ENCODE results near the gene PPP3R2.
"Not testable (repeated sequence)": the region's sequence is repeated elsewhere in the genome, so short reads cannot be mapped to it uniquely, and the experiment has no call there.

PPP3R2 gene

DNA sequence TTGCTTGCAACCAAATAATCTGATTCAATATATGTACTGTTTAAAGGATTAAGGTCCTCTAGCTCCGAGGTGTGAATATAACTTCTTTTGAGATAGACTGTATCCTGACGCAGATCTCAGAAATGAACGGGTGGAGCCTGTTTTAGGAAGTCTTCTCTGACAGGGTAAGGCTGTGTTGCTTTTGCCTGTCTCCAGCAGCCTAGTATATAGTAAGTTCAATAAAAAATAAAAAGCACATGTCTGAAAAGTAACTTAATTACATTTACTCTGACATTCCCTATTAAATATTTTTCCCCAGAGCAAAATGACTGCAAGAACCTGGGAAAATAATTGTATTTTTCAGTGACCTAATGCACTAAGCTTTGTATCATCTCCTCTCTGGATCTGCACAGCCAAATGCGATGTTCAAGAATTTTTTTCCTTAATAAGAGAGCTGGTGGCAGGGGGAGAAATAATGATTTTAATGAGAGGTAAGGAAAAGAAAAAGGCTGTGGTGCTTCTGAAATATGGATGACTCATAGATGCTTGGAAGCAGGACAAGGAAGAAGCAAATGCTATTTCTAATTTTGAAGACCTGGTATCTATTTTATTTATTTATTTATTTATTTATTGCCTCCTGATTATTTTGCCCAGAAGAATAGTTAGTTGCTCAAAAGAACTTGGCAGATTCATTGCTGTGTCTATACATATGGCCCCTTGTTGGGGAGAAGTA is 7.3 kb downstream of the PPP3R2 start:
- no peak for DNase-seq

DNA sequence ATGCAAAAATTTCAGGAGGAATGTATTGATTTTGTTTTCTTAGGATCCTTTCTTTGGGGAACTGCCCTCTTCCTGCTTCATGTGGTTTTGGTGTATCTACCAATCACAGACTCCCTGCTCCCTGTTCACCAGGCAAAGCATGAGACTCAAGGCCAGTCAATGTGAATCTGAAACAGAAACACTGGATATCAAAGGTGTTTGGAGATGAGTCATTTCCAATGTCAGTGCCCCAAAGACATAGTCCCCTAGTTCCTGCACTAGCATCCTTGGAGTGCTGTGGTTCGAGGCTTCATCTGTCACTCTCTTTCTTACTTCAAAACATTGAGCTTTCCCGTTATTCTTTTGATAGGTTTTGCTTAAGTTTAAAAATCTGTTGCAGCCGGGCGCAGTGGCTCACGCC is 8.1 kb downstream of the PPP3R2 start:
- DNase-seq, result no peak

DNA sequence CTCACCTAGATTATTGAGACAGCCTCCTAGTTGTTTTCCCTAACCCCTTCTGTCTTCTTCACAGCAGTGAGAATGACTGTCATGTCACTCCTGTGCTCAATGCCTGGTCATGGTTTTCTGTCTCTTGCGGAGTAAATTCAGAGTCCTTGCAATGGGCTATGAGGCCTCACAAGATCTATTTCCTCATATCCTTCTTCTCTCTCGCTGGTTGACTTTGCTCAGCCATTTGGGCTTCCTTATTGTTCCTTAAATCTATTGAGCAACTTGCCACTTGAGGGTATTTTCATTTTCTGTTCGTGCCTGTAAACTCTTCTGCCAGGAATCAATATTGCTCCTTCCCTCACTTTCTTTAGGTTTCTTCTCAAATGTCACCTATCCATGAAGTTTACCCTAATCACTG is 9.0 kb downstream of the PPP3R2 start:
- no peak for DNase-seq

DNA sequence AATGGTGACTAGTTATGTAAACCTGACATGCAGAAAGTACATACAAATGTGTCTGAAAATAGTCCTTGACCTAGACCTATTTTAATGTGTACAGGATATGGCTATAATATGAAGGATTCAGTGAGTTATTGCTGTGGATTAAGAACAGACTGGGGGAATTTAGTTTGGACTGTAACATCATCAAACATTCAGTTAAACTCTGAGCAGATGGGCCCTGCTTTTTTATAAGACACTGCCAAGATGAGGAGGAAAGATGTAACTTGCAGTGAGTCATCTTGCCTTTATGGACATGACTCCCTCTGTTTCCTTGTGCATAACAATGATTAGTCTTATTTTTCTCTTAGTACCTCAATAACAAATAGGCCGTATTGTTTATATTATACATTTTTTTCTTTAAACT is 12.2 kb downstream of the PPP3R2 start:
- DNase-seq, result no peak

DNA sequence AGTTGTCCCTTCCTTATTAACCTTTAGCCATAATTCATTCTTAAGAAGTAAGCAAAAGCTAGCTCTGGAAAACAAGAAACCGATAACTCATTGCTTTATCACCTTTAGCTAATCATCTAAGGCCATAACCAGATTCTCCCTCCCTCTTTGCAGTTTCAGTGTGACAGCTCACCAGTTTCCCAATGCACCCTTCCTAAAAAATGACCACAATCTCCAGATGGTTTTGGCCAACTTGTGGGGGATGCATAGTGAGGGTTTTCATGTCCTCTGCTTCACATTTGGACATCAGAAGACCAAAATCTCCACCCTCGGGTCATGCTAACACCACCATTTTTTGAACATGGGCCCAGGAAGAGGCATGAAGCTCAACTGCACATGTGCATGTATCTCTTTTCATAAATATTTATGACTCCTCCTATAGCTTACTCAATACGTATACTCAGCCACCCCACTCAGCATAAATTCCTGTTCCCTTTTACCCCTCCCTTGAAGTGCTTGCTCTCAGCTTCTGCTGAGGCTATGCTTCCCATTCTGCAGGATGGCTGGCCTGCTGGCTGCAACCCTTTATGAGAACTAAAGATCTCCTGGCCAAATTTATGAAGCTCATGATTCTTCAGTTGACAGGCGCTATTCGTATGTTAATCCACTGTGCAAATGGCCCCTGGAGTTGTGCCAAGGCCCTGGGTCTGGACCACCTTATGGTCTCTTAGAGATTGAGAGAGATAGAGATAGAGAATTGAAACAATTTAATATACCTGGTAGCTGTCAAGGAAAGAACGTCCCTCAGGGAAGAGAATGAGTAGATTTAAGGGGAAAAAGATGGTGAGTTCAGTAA is 14.8 kb downstream of the PPP3R2 start:
- no peak for DNase-seq

DNA sequence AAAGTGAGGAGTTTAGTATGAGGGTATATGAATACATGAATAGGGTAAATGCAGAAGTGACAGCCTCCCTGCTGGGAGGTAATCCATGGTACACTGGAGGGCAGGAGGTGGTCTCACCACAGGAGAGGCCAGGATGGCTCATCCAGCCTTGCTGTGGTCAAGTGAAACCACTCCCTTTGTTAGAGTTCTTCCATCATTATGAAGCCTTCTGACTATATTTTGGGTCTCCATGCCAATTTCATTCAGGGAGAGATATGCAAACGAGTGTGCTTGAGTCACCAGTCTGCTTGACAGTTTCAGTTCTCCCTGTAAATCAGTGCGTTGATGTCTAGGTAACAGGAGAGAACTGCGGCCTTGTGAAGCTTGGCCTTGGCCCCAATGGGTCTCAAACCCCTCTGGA is 16.4 kb downstream of the PPP3R2 start:
- no peak for DNase-seq

DNA sequence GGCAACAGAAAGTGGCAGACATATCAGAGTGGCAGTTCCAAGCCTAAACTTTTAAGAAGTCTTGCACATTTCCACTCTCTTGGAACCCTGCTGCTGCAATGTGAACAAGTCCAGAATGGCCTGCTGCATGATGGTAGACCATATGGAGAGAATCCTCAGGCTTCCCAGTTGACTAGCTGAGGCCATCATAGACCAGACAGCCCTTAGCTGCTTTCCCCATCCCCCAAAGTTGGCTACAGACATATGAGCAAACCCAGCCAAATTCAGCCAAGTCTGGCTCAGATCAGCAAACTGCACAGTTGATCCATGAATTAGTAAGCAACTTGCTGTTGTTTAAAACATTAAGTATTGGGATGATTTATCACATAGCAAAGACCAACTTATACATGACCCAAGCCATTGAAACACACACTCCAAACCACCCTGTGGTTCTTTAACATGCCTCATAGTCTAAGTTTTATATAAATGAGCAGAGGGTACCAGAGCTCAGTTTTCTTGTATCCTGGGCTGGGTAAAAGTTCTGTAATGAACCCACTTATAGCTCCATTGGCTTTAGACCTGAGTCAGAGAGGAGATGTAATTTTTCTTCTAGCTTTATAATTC is 19.9 kb downstream of the PPP3R2 start:
- no peak for DNase-seq

DNA sequence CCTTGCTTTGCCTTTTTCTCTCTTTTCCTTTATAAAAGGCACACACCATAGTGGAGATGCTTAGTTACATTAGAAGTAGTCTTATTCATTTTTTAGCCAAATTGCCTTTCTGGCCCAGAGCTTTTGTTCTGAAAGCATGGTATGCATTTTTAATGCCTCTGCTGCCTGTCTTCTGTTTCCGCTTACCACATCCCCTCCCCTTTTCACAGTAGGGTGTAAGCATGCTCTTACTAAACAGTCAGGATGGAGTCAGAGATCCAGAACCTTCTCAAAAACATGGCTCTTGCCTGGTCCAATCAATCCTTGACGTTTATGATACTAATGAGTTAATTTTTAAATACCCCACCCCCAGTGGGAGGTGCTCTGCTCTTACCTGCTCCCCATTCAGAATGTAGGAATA is 22.5 kb downstream of the PPP3R2 start:
- DNase-seq, result no peak

DNA sequence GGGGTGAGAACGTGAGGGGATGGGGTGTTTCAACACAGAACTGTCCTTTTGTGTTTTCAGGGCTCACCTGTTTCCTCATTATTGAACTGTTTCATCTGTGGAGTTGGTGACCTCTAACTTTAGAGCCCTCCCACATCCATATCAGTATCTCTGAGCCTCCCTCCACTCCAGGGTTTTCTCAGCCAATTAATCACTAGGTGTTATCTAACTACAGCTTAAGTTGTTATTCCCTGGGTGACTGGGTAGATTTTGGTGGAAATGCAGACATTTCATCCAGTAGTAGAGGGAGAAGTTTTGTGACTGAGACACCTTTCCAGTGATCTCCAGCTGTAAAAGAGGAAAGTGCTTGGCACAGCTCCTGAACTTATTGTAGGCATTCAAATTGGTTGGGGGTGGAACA is 23.7 kb downstream of the PPP3R2 start:
- no peak for DNase-seq

DNA sequence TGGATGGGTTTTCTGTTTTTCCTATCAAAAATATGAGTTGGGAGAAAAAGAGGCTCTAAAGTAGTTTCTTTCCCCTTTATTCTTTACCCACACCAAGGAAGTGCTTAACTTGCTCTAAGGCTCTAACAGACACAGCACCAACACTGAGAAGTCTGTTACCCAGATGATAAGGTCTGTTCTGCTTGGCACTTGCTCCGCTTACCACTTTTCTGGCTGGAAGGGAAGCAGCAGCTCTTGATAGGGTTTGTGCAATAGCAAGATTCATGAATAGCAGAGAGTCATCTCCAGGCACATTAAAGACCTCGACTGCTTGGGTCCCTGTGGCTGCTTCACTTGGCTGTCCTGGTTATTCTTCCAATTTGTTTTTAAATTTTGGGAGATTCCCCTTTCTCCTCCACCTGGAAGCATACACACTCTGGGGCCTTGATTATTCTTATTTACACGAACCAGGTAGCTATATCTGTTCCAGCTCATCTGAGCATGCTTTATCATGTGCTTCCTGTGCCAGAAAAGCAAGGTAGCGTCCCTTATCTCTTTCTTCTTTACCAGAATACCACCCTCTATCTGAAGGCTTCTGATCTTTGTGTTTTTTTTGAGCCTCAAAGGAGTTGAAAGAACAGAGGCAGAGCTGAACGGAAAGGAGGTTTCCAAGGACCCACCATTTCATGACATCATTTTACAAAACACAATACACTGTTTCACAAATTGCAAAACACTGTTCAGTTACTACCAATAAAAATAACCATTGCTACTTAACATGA is 24.8 kb downstream of the PPP3R2 start:
- DNase-seq, result no peak

DNA sequence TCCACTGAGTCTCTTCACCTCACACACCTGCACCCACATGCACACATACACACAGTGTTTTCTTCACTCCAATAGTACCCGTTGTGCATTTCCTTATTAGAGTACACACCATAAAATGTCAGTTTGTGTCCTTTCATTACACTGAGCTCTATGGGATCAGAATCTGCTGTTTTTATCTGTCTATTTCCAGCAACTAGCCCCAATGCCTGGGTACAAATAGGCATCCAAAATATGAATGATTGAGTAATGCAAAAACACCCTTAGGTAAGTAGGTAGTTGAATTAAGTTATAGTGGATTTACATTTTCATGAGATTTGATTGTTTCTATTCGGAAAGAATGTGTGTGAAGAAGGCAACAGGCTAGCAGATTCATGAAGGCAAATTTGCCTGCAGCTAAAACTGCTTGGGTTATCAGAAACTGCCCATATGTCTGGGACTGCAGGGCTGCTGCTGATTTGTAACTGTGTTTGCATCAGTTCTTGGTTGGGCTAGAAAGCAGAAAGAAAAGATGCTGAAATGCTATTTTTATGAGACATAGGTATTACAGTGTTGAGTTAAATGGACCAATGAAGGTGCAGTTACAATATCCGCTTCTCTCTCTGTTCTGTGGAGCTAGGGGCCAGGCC is 26.9 kb downstream of the PPP3R2 start:
- DNase-seq, result no peak

DNA sequence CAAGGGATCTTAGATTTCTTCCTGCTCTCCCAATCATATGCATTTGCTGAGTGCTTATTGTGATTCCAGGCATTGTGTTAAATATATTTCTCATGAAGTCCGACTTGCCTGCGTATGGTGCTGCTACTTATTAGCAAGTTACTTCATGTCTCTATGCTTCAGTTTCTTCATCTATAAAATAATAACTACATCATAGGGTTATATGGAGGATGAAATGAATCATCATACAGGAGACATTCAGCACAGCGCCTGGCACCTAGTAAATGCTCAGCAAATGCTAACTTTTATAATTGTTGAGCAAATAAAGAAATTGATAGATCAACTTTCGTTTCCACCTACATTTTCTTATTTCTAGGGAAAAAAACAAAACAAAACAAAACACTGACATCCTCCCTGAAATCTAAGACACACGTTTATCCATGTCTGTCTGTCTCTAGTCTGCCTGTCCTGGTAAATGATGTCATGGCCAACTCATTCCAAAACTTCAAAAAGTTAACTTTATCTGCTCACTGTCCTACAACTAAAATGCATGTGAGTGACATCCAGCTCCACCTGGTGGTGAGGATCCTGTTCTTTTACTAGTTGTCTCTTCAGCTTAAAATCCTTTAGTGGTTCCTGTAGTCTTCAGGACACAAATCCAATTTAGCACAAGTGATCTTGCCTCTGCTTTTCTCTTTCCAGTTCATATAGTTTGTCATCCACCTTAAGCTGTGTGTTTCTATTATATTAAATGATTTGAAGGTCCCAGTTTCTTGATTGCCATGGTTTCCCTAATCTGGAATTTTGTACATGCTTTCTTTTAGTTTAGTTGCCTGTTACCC is 27.7 kb downstream of the PPP3R2 start:
- DNase-seq, result no peak

DNA sequence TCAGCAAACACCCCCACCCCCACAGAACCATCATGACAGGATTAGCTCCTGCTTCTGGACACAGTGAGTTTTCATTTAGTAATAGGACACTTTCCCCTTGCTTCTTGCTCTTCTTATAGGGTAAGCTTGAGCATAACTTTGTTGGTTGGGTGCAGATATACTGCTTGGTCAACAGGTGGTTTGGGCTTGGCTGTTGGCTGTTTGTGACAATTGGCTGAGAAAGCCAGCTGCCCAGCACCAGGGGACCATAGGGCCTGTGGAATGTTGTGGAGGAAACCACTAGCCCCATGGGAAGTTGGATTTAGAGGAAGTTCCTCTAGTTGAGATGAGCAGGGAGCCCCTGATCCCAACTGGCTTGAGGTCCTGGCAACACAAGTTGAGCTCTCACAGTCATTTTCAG is 30.5 kb downstream of the PPP3R2 start:
- DNase-seq, result no peak

DNA sequence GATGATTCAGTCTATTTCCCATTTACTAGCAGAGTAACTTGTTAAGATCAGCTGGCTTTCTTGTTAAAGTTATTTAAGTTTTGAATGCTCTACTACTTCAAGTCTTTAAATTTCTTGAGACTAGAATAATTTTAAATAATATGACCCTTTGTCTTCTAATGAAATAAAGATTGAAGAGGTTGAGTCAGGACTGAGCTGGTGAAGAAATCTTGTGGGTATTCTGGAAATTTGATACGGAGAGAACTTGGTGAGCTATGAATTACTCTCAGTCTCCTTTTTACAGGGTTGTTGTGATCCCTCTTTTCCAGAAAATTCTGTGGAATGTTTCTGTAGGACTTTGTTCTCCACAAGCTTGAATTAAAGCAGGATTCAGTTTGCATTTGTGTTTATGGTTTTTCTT is 31.8 kb downstream of the PPP3R2 start:
- no peak for DNase-seq

DNA sequence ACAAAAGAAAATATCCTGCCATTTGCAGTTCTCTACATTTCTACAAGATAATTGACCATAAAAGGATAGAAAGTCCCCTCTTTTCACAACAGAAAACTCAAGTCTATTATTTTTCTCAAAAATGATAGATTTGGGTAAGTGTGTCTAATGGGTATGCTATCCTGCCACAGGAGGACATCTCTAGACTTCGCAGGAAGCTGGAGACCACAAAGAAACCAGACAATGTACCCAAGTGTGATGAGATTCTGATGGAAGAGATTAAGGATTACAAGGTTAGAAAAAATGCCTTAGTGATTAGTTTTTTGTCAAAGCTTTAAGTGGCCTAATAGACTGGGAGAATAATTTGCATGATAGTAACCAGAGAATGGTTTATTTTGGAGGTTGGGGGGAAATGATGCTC is 33.0 kb downstream of the PPP3R2 start:
- DNase-seq, result no peak

DNA sequence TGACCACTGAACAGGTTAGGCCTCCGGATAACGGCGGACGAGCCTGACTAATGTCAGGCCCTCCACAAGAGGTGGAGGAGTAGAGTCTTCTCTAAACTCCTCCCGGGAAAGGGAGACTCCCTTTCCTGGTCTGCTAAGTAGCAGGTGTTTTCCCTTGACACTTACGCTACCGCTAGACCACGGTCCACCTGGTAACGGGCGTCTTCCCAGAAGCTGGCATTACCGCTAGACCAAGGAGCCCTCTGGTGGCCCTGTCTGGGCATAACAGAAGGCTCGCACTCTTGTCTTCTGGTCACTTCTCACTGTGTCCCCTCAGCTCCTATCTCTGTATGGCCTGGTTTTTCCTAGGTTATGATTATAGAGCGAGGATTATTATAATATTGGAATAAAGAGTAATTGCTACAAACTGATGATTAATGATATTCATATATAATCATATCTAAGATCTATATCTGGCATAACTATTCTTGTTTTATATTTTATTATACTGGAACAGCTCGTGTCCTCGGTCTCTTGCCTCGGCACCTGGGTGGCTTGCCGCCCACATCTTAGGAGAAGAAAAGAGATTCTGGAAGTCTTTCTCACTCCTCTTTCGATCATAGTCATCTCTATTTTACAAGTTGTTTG is 45.2 kb downstream of the PPP3R2 start:
- not testable (repeated sequence) for DNase-seq

DNA sequence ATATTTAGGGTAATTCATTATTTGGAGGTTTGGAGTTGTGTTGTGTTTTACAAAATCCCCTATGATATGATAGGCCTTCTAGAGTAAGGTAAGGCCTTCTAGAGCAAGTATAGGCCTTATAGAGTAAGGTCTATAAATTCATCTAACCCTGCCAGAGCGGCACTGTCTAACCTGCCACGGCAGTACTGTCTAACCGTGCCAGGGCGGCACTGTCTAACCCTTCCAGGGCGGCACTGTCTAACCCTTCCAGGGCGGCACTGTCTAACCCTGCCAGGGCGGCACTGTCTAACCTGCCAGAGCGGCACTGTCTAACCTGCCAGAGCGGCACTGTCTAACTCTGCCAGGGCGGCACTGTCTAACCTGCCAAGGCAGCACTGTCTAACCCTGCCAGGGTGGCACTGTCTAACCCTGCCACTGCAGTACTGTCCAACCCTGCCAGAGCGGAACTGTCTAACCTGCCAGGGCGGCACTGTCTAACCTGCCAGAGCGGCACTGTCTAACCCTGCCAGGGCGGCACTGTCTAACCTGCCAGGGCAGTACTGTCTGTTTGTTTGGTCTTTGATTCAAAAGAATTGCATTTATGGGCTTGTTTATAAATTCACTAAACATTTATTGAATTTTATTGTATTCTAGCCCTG is 51.6 kb downstream of the PPP3R2 start:
- DNase-seq, result no peak

Data from NCI-H2081 (cell line).